LoVo (cell line): Measurements from ENCODE around the gene BRMS1.
"Not testable (repeated sequence)": the region's sequence is repeated elsewhere in the genome, so short reads cannot be mapped to it uniquely, and the experiment has no call there.

ENCODE experiments used
- DNase-seq: peaks from one replicate; pipeline ENCODE4 v3.0.0-alpha.2; 2016; ENCODE audit warnings: low spot score

BRMS1 gene

GRCh38 chr11:66344550-66345315 lies at the start of gene BRMS1:
BRMS1 (minus strand) TSS chr11:66345104; CDS start chr11:66342234, 2,870 bp downstream.
- peak; percentile 94 for DNase-seq

GRCh38 chr11:66393954-66394353 lies 49.0 kb upstream of the BRMS1 start:
- DNase-seq = no peak

GRCh38 chr11:66391322-66391721 lies 46.4 kb upstream of the BRMS1 start:
- no peak for DNase-seq

GRCh38 chr11:66388780-66389386 lies 44.0 kb upstream of the BRMS1 start:
- peak; percentile 55 for DNase-seq

GRCh38 chr11:66386171-66387069 lies 41.5 kb upstream of the BRMS1 start:
- DNase-seq = peak; percentile 75

- DNase-seq = not testable (repeated sequence)
Observed at GRCh38 chr11:66384316-66384715, 39.4 kb upstream of the BRMS1 start.

- DNase-seq = not testable (repeated sequence)
Observed at GRCh38 chr11:66380264-66380663, 35.4 kb upstream of the BRMS1 start.

- not testable (repeated sequence) for DNase-seq
Observed at GRCh38 chr11:66373690-66374287, 28.9 kb upstream of the BRMS1 start.

- no peak for DNase-seq
Observed at GRCh38 chr11:66373265-66373664, 28.4 kb upstream of the BRMS1 start.

- DNase-seq = peak; percentile 88
Observed at GRCh38 chr11:66371627-66372415, 26.9 kb upstream of the BRMS1 start, which contains the start of gene SLC29A2. SLC29A2 (minus strand) TSS chr11:66371760; CDS start chr11:66371591, 169 bp downstream.

GRCh38 chr11:66369073-66369894 lies 24.4 kb upstream of the BRMS1 start:
- DNase-seq = no peak

- no peak for DNase-seq
Observed at GRCh38 chr11:66368484-66368883, 23.6 kb upstream of the BRMS1 start.

GRCh38 chr11:66367561-66368312 lies 22.8 kb upstream of the BRMS1 start:
- no peak for DNase-seq

GRCh38 chr11:66366844-66367477 lies 22.1 kb upstream of the BRMS1 start:
- no peak for DNase-seq

- DNase-seq = no peak
Observed at GRCh38 chr11:66365711-66366619, 21.1 kb upstream of the BRMS1 start.

GRCh38 chr11:66365166-66365565 lies 20.3 kb upstream of the BRMS1 start:
- DNase-seq = no peak

GRCh38 chr11:66363805-66364535 lies 19.1 kb upstream of the BRMS1 start:
- DNase-seq = no peak
